ENCODE results near the gene RNF8.

Gene RNF8

GRCh38 chr6:37351027-37351426, 2.8 kb upstream of the RNF8 start:
- H3K79me2 ChIP-seq (ENCODE audit: low read length) = peaks cover 21% of the 10 kb centered on the region
- no peak overlapping the region for H3K9ac ChIP-seq (ENCODE audit: low read length)
- no peaks in the 10 kb centered on the region for H4K20me1 ChIP-seq (ENCODE audit: insufficient read depth, low read length)
- DNase-seq = no peak
- no peaks in the 10 kb centered on the region for H3K9me2 ChIP-seq (replicated peaks; ENCODE audit: insufficient read depth, low read length)
- H3K4me1 ChIP-seq (ENCODE audit: low read length) = no peaks in the 10 kb centered on the region
- no peaks in the 10 kb centered on the region for H3K27me3 ChIP-seq (replicated peaks; ENCODE audit: insufficient read depth, low read length)
- TF ChIP-seq EZH2phosphoT487 (IDR thresholded peaks at IDR 0.05; ENCODE audit: low read length) (no peak), CTCF (IDR thresholded peaks at IDR 0.05; ENCODE audit: low read length) (no peak)
- H3K36me3 ChIP-seq (replicated peaks; ENCODE audit: insufficient read depth, low read length) = no peaks in the 10 kb centered on the region
- no peak overlapping the region for H2AFZ ChIP-seq (ENCODE audit: low read length)
- no peak overlapping the region for H3K4me2 ChIP-seq (ENCODE audit: low read depth, low read length)
- no peak overlapping the region for H3K27ac ChIP-seq (ENCODE audit: low read length)
- no peaks in the 10 kb centered on the region for H3F3A ChIP-seq (ENCODE audit: insufficient read depth, low read length)
- H3K4me3 ChIP-seq (ENCODE audit: low read length) = no peak overlapping the region
- H3K9me3 ChIP-seq (replicated peaks; ENCODE audit: insufficient read depth, low read length) = no peaks in the 10 kb centered on the region

- Histone ChIP-seq H3K4me1 (ENCODE audit: low read length) (no peaks in the 10 kb centered on the region), H3K4me2 (ENCODE audit: low read depth, low read length) (no peak overlapping the region), H3F3A (ENCODE audit: insufficient read depth, low read length) (no peaks in the 10 kb centered on the region), H3K9ac (ENCODE audit: low read length) (no peak overlapping the region), H4K20me1 (ENCODE audit: insufficient read depth, low read length) (no peaks in the 10 kb centered on the region), H3K27me3 (replicated peaks; ENCODE audit: insufficient read depth, low read length) (no peaks in the 10 kb centered on the region), H3K79me2 (ENCODE audit: low read length) (peaks cover 35% of the 10 kb centered on the region), H3K4me3 (ENCODE audit: low read length) (no peak overlapping the region), H3K9me3 (replicated peaks; ENCODE audit: insufficient read depth, low read length) (no peaks in the 10 kb centered on the region), H3K36me3 (replicated peaks; ENCODE audit: insufficient read depth, low read length) (no peaks in the 10 kb centered on the region), H3K27ac (ENCODE audit: low read length) (no peak overlapping the region), H3K9me2 (replicated peaks; ENCODE audit: insufficient read depth, low read length) (no peaks in the 10 kb centered on the region), H2AFZ (ENCODE audit: low read length) (no peak overlapping the region)
- DNase-seq = no peak
- no peak for TF ChIP-seq CTCF (IDR thresholded peaks at IDR 0.05; ENCODE audit: low read length)
- TF ChIP-seq EZH2phosphoT487 (IDR thresholded peaks at IDR 0.05; ENCODE audit: low read length) = no peak
- no peak for TF ChIP-seq EZH2 (optimal IDR thresholded peaks at IDR 0.05; ENCODE audit: low read depth, low read length)
Observed at GRCh38 chr6:37352384-37352783, 1.4 kb upstream of the RNF8 start.

- Histone ChIP-seq H3K4me2 (ENCODE audit: low read depth, low read length) (peak overlapping the region; percentile 93), H3K4me1 (ENCODE audit: low read length) (no peaks in the 10 kb centered on the region), H2AFZ (ENCODE audit: low read length) (peak overlapping the region; percentile 98), H3K27me3 (replicated peaks; ENCODE audit: insufficient read depth, low read length) (no peaks in the 10 kb centered on the region), H3K79me2 (ENCODE audit: low read length) (peaks cover 55% of the 10 kb centered on the region), H3K4me3 (ENCODE audit: low read length) (peak overlapping the region; percentile 93), H3K27ac (ENCODE audit: low read length) (no peak overlapping the region), H3K9me2 (replicated peaks; ENCODE audit: insufficient read depth, low read length) (no peaks in the 10 kb centered on the region), H3K9ac (ENCODE audit: low read length) (peak overlapping the region; percentile 76), H3F3A (ENCODE audit: insufficient read depth, low read length) (no peaks in the 10 kb centered on the region), H3K36me3 (replicated peaks; ENCODE audit: insufficient read depth, low read length) (no peaks in the 10 kb centered on the region), H4K20me1 (ENCODE audit: insufficient read depth, low read length) (no peaks in the 10 kb centered on the region), H3K9me3 (replicated peaks; ENCODE audit: insufficient read depth, low read length) (no peaks in the 10 kb centered on the region)
- DNase-seq = no peak
- TF ChIP-seq CTCF (IDR thresholded peaks at IDR 0.05; ENCODE audit: low read length) = no peak
- no peak for TF ChIP-seq EZH2 (optimal IDR thresholded peaks at IDR 0.05; ENCODE audit: low read depth, low read length)
- TF ChIP-seq EZH2phosphoT487 (IDR thresholded peaks at IDR 0.05; ENCODE audit: low read length) = no peak
Observed at GRCh38 chr6:37354526-37355384, 972 bp downstream of the RNF8 start.
